ENCODE data around the gene TSHZ3. TPM values are rescaled to one million over a fixed set of nuclear protein-coding genes. Genes with fewer than 3 reads are reported as not detected.

Gene TSHZ3
- total RNA-seq, 1 experiment from 2014 or later: not detected

DNA sequence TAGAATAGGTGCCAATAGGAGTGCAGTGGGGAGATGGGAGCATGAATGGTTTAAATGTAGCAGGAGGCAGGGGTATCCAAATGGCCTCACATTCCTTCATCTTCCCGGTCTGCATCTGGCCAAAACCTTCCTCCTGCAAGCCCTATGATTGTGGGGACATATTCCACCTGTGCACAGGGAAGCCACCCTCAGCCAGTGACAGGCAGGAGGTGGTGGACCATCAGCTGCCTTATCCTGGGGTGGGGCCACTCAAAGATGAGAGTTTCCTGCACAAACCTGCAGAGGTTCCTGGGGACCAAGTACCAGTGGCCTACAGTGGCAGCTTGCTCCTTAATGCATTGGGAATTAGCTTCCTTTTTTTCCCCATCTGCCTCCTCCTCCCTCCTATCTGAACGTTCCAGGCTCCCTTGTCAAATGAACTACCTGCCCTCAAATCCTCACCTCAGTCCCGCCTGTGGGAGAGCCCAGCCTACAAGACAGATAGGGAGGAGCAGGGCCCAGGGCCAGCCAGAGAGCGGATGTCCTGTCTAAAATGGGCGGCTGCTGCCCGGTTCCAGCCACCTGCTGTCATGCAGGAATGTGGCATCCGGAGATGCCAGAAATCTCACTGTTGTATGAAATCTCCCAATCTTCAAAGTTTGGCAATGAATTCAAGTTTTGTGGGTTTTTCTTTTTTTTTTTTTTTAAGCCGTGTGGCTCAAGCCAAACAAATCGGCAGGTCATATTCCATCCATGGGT lies 85.0 kb downstream of the TSHZ3 start:
- ChIA-PET POLR2A (no interaction called here), CTCF (no interaction called here)
- Mint-ChIP-seq H3K4me1 (ENCODE audit: insufficient read depth, unreplicated experiment) (no peaks in the 10 kb centered on the region), H3K27me3 (ENCODE audit: insufficient read depth, unreplicated experiment) (no peaks in the 10 kb centered on the region), H3K4me3 (ENCODE audit: unreplicated experiment) (no peak overlapping the region), H3K36me3 (ENCODE audit: insufficient read depth, unreplicated experiment) (no peaks in the 10 kb centered on the region), H3K9me3 (ENCODE audit: unreplicated experiment) (peaks cover 28% of the 10 kb centered on the region), H3K27ac (ENCODE audit: low read depth, unreplicated experiment) (no peak overlapping the region)
- intact Hi-C loops (cut with micrococcal nuclease): no loop called here
- no peak for TF ChIP-seq CTCF (IDR thresholded peaks at IDR 0.05; ENCODE audit: unreplicated experiment)
- BruUV-seq (replicated peaks): no TSS peak
- DNase-seq (ENCODE audit: unreplicated experiment): no peak

DNA sequence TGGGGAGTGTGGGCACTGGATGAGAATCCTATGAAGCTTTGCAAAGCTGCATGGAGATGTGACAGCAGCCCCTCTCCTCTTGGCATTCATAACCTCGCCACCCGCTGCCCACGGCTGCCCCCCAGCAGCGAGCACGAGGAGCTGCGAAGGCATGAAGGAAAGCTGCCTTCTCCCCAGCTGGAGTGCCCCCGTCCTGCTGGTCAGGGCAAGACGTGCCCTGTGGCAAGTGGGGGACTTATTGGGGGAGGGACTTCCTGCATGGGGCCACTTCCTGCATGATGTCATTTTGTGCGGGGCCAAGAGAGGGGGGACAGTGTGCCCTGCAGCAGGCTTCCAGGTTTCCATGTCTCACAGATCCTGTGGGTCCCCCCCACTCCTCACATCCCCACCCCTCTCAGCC lies 85.9 kb downstream of the TSHZ3 start:
- CTCF ChIA-PET: no interaction called here
- no peak for DNase-seq (ENCODE audit: unreplicated experiment)
- H3K9me3 Mint-ChIP-seq (ENCODE audit: unreplicated experiment): peaks cover 27% of the 10 kb centered on the region
- H3K27me3 Mint-ChIP-seq (ENCODE audit: insufficient read depth, unreplicated experiment): no peaks in the 10 kb centered on the region
- BruUV-seq (replicated peaks): no TSS peak
- TF ChIP-seq CTCF (IDR thresholded peaks at IDR 0.05; ENCODE audit: unreplicated experiment): no peak
- H3K4me1 Mint-ChIP-seq (ENCODE audit: insufficient read depth, unreplicated experiment): no peaks in the 10 kb centered on the region
- intact Hi-C loops (cut with micrococcal nuclease): no loop called here
- no peak overlapping the region for H3K4me3 Mint-ChIP-seq (ENCODE audit: unreplicated experiment)
- POLR2A ChIA-PET: no interaction called here
- no peak overlapping the region for H3K27ac Mint-ChIP-seq (ENCODE audit: low read depth, unreplicated experiment)
- no peaks in the 10 kb centered on the region for H3K36me3 Mint-ChIP-seq (ENCODE audit: insufficient read depth, unreplicated experiment)

DNA sequence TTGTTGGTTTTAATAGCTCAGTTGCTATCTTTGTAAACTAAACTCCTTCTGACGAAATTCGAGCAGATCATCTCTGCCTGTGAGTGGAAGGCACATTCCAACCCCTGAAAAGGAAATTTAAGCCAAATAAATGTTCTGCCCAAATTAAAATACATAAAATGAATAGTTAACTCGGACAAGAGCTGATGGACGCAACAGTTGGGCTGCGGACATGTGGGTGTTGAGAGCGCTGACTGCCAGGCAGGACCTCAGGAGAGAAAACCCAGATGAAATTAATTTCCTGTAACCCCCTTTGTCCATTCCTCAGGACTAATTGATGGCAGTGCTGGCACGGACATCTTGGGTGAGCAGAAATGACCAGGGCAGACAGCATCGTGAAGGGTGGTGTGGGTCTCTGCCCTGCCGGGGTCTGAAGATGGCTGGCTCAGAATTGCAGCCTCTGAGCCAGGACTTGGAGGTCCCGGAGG lies 86.5 kb downstream of the TSHZ3 start:
- Mint-ChIP-seq H3K27me3 (ENCODE audit: insufficient read depth, unreplicated experiment) (no peaks in the 10 kb centered on the region), H3K27ac (ENCODE audit: low read depth, unreplicated experiment) (no peak overlapping the region), H3K4me1 (ENCODE audit: insufficient read depth, unreplicated experiment) (no peaks in the 10 kb centered on the region), H3K36me3 (ENCODE audit: insufficient read depth, unreplicated experiment) (no peaks in the 10 kb centered on the region), H3K9me3 (ENCODE audit: unreplicated experiment) (peaks cover 22% of the 10 kb centered on the region), H3K4me3 (ENCODE audit: unreplicated experiment) (no peak overlapping the region)
- TF ChIP-seq CTCF (IDR thresholded peaks at IDR 0.05; ENCODE audit: unreplicated experiment): no peak
- BruUV-seq (replicated peaks): no TSS peak
- CTCF ChIA-PET: no interaction called here
- DNase-seq (ENCODE audit: unreplicated experiment): no peak
- POLR2A ChIA-PET: no interaction called here
- intact Hi-C loops (cut with micrococcal nuclease): no loop called here

DNA sequence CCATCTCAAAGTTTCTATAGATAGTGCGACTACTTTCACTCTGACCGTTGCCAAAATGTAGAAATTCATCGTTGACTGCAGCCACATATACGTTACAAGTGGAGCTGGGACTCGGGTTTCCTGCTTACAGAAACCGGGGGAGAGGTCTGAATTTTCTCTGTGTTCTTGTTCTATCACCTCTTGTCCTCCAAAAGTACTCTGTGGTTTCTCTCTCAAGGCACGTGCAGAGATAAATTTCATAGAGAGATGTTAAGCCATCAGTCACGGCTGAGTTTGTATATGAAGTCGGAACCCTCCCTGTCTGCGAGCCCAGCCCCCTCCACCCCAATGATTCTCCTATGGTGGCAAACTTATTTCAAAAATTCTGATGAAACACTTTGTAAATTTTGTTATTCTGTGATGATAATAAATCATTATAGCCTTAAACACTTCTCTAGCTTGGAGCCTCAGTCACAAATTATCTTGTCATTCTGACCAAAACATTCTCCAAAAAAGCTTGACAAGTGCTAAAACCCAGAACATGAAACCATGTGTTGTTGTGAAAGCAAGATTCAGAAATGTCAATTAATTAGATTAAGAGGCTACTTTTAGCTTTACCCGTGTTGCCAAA lies 87.5 kb downstream of the TSHZ3 start:
- H3K36me3 Mint-ChIP-seq (ENCODE audit: insufficient read depth, unreplicated experiment): no peaks in the 10 kb centered on the region

More for the DNA sequence above, 87.5 kb downstream of the TSHZ3 start:
- Mint-ChIP-seq H3K9me3 (ENCODE audit: unreplicated experiment) (peaks cover 15% of the 10 kb centered on the region), H3K27ac (ENCODE audit: low read depth, unreplicated experiment) (no peak overlapping the region), H3K4me3 (ENCODE audit: unreplicated experiment) (no peak overlapping the region), H3K27me3 (ENCODE audit: insufficient read depth, unreplicated experiment) (no peaks in the 10 kb centered on the region), H3K4me1 (ENCODE audit: insufficient read depth, unreplicated experiment) (no peaks in the 10 kb centered on the region)
- BruUV-seq (replicated peaks): no TSS peak
- ChIA-PET POLR2A (no interaction called here), CTCF (no interaction called here)
- TF ChIP-seq CTCF (IDR thresholded peaks at IDR 0.05; ENCODE audit: unreplicated experiment): no peak
- DNase-seq (ENCODE audit: unreplicated experiment): no peak
- intact Hi-C loops (cut with micrococcal nuclease): no loop called here

Measured in MCF 10A (cell line).